MM.1S (cell line): Measurements from ENCODE around the gene TRIM8.

Source experiments
- CTCF ChIP-seq: fragments of 300-600 bp; sonication (generic); IDR thresholded peaks from 2 replicates; pipeline ENCODE4 v1.5.1; 2016; ENCODE audit warnings: antibody characterized with exemption, low read length, mixed read lengths
- EZH2phosphoT487 ChIP-seq: fragments of 300-600 bp; sonication (generic); IDR thresholded peaks from 2 replicates; pipeline ENCODE4 v1.6.1; 2018; ENCODE audit warnings: antibody characterized with exemption, low read length

GRCh38 chr10:102668326-102669107 lies 24.2 kb downstream of the TRIM8 start:
- no peak for TF ChIP-seq CTCF
- TF ChIP-seq EZH2phosphoT487, result no peak
